BLaER1 (cell line): Measurements from ENCODE around the gene OXA1L.
A peak's percentile ranks its signal among the peaks of the same experiment; 100 is the strongest.
"Not testable (repeated sequence)": the region's sequence is repeated elsewhere in the genome, so short reads cannot be mapped to it uniquely, and the experiment has no call there.

ENCODE experiments used
- H3K27ac ChIP-seq: shearing (Covaris generic); formaldehyde crosslinking; 2 replicates; pipeline ENCODE4 v1.8.1; 2022
- H3K27me3 ChIP-seq: shearing (Covaris generic); formaldehyde crosslinking; 2 replicates; pipeline ENCODE4 v1.8.1; 2022
- H3K36me3 ChIP-seq: shearing (Covaris generic); formaldehyde crosslinking; 2 replicates; pipeline ENCODE4 v1.8.1; 2022
- H3K4me1 ChIP-seq: shearing (Covaris generic); formaldehyde crosslinking; 2 replicates; pipeline ENCODE4 v1.8.1; 2022
- H3K4me2 ChIP-seq: shearing (Covaris generic); formaldehyde crosslinking; 2 replicates; pipeline ENCODE4 v1.8.1; 2022
- H3K4me3 ChIP-seq: shearing (Covaris generic); formaldehyde crosslinking; 2 replicates; pipeline ENCODE4 v1.8.1; 2022
- H3K9ac ChIP-seq: shearing (Covaris generic); formaldehyde crosslinking; 2 replicates; pipeline ENCODE4 v1.8.1; 2022
- H3K9me3 ChIP-seq: shearing (Covaris generic); formaldehyde crosslinking; 2 replicates; pipeline ENCODE4 v1.8.1; 2022
- H4K20me1 ChIP-seq: shearing (Covaris generic); formaldehyde crosslinking; 2 replicates; pipeline ENCODE4 v1.8.1; 2022
- Cebpa-rat ChIP-seq: shearing (Covaris generic); IDR thresholded peaks from 2 replicates; pipeline ENCODE4 v1.8.1; 2022

OXA1L gene

GRCh38 chr14:22796087-22796707 lies 29.7 kb downstream of the OXA1L start:
- Histone ChIP-seq H3K27ac (no peak overlapping the region), H3K9ac (no peak overlapping the region)

GRCh38 chr14:22797017-22797917 lies 30.8 kb downstream of the OXA1L start:
- Histone ChIP-seq H3K9ac (no peak overlapping the region), H3K4me3 (no peak overlapping the region), H3K9me3 (peaks cover 6% of the 10 kb centered on the region; the same call in 1 of the 2 replicates), H3K27me3 (no peaks in the 10 kb centered on the region), H4K20me1 (no peaks in the 10 kb centered on the region), H3K4me2 (no peak overlapping the region), H3K4me1 (no peaks in the 10 kb centered on the region), H3K27ac (no peak overlapping the region), H3K36me3 (no peaks in the 10 kb centered on the region)
- TF ChIP-seq Cebpa-rat = no peak

More at GRCh38 chr14:22796087-22796707, 29.7 kb downstream of the OXA1L start:
- H3K9me3 ChIP-seq = peaks cover 6% of the 10 kb centered on the region; the same call in 1 of the 2 replicates
- peaks cover 6% of the 10 kb centered on the region for H3K4me1 ChIP-seq
- no peaks in the 10 kb centered on the region for H4K20me1 ChIP-seq
- no peak overlapping the region for H3K4me3 ChIP-seq
- H3K36me3 ChIP-seq = no peaks in the 10 kb centered on the region
- H3K4me2 ChIP-seq = no peak overlapping the region
- H3K27me3 ChIP-seq = no peaks in the 10 kb centered on the region
- no peak for TF ChIP-seq Cebpa-rat

GRCh38 chr14:22798528-22798927 lies 32.0 kb downstream of the OXA1L start:
- H3K4me2 ChIP-seq = no peak overlapping the region
- no peaks in the 10 kb centered on the region for H3K36me3 ChIP-seq
- TF ChIP-seq Cebpa-rat = no peak
- H3K9me3 ChIP-seq = peaks cover 6% of the 10 kb centered on the region; the same call in 1 of the 2 replicates
- no peak overlapping the region for H3K4me3 ChIP-seq
- peaks cover 6% of the 10 kb centered on the region; the same call in 1 of the 2 replicates for H3K4me1 ChIP-seq
- H3K27ac ChIP-seq = no peak overlapping the region
- H3K9ac ChIP-seq = no peak overlapping the region
- no peaks in the 10 kb centered on the region for H4K20me1 ChIP-seq
- no peaks in the 10 kb centered on the region for H3K27me3 ChIP-seq

GRCh38 chr14:22800346-22800745 lies 33.9 kb downstream of the OXA1L start:
- H3K4me1 ChIP-seq = peaks cover 7% of the 10 kb centered on the region; the same call in 1 of the 2 replicates
- no peak overlapping the region for H3K4me3 ChIP-seq
- peaks cover 6% of the 10 kb centered on the region; the same call in 1 of the 2 replicates for H3K9me3 ChIP-seq
- H3K27ac ChIP-seq = no peak overlapping the region
- TF ChIP-seq Cebpa-rat = no peak
- H4K20me1 ChIP-seq = no peaks in the 10 kb centered on the region
- H3K36me3 ChIP-seq = no peaks in the 10 kb centered on the region
- no peak overlapping the region for H3K4me2 ChIP-seq
- no peak overlapping the region for H3K9ac ChIP-seq
- H3K27me3 ChIP-seq = no peaks in the 10 kb centered on the region

- H3K4me1 ChIP-seq = peaks cover 7% of the 10 kb centered on the region; the same call in 1 of the 2 replicates
- TF ChIP-seq Cebpa-rat = no peak
- H3K4me2 ChIP-seq = no peak overlapping the region
- H3K27ac ChIP-seq = no peak overlapping the region
- H3K9ac ChIP-seq = no peak overlapping the region
- no peaks in the 10 kb centered on the region for H3K9me3 ChIP-seq
- H3K4me3 ChIP-seq = no peak overlapping the region
- no peaks in the 10 kb centered on the region for H4K20me1 ChIP-seq
- H3K36me3 ChIP-seq = no peaks in the 10 kb centered on the region
- H3K27me3 ChIP-seq = no peaks in the 10 kb centered on the region
Measured at GRCh38 chr14:22801716-22802115, 35.2 kb downstream of the OXA1L start.

GRCh38 chr14:22802860-22803686 lies 36.6 kb downstream of the OXA1L start:
- Histone ChIP-seq H3K27me3 (no peaks in the 10 kb centered on the region), H3K9ac (no peak overlapping the region), H3K4me1 (peaks cover 7% of the 10 kb centered on the region; the same call in 1 of the 2 replicates), H4K20me1 (no peaks in the 10 kb centered on the region), H3K36me3 (no peaks in the 10 kb centered on the region), H3K4me3 (no peak overlapping the region), H3K4me2 (peak overlapping the region; percentile 40; the same call in 1 of the 2 replicates), H3K9me3 (no peaks in the 10 kb centered on the region), H3K27ac (no peak overlapping the region)
- no peak for TF ChIP-seq Cebpa-rat

- Histone ChIP-seq H3K4me2 (0 out of 2 replicates have a peak overlapping the region, but pooled peaks have one; percentile 40), H3K27ac (no peak overlapping the region), H3K4me1 (peaks cover 7% of the 10 kb centered on the region; the same call in 1 of the 2 replicates), H3K27me3 (no peaks in the 10 kb centered on the region), H3K9ac (no peak overlapping the region), H3K9me3 (no peaks in the 10 kb centered on the region), H3K36me3 (no peaks in the 10 kb centered on the region), H3K4me3 (no peak overlapping the region), H4K20me1 (no peaks in the 10 kb centered on the region)
- TF ChIP-seq Cebpa-rat = no peak
Measured at GRCh38 chr14:22803687-22803974, 37.1 kb downstream of the OXA1L start.

GRCh38 chr14:22805235-22805634 lies 38.7 kb downstream of the OXA1L start:
- not testable (repeated sequence) for H3K4me1 ChIP-seq, H3K27me3 ChIP-seq, H3K36me3 ChIP-seq, H3K4me3 ChIP-seq, H3K9me3 ChIP-seq, H3K9ac ChIP-seq, H3K4me2 ChIP-seq, H3K27ac ChIP-seq, H4K20me1 ChIP-seq

GRCh38 chr14:22807432-22808087 lies 41.1 kb downstream of the OXA1L start:
- no peak overlapping the region for H3K27ac ChIP-seq
- H3K4me2 ChIP-seq = no peak overlapping the region

More at GRCh38 chr14:22807432-22808087, 41.1 kb downstream of the OXA1L start:
- peaks cover 23% of the 10 kb centered on the region for H3K4me1 ChIP-seq
- H3K36me3 ChIP-seq = no peaks in the 10 kb centered on the region
- no peak overlapping the region for H3K9ac ChIP-seq
- H3K9me3 ChIP-seq = no peaks in the 10 kb centered on the region
- no peak for TF ChIP-seq Cebpa-rat
- no peaks in the 10 kb centered on the region for H3K27me3 ChIP-seq
- H4K20me1 ChIP-seq = no peaks in the 10 kb centered on the region
- no peak overlapping the region for H3K4me3 ChIP-seq
